OCI-LY7 (cell line): Measurements from ENCODE around the gene TPK1. TPM values are rescaled to one million over a fixed set of nuclear protein-coding genes. Genes with fewer than 3 reads are reported as not detected.
"Not testable (repeated sequence)": the region's sequence is repeated elsewhere in the genome, so short reads cannot be mapped to it uniquely, and the experiment has no call there.

Experiments
- BruUV-seq: library from RNA; stranded (reverse); fragments of 400-500 nt; replicated peaks from 2 replicates; lab custom pipeline; 2021; lab: Mats Ljungman, UMichigan
- CTCF ChIA-PET: fragments of 300-600 bp; sonication (Branson Sonifier 250); formaldehyde crosslinking; loops from one replicate; lab custom pipeline; 2022; ENCODE audit warnings: antibody characterized with exemption; ENCODE audit not compliant: unreplicated experiment; lab: Charles Lee
- POLR2A ChIA-PET: fragments of 300-600 bp; sonication (Branson Sonifier 250); formaldehyde crosslinking; loops from one replicate; lab custom pipeline; 2022; ENCODE audit warnings: antibody characterized with exemption; lab: Charles Lee
- DNase-seq: peaks from one replicate; pipeline ENCODE4 v3.0.0-alpha.2; 2015; ENCODE audit warnings: low spot score
- H2AFZ ChIP-seq: fragments of 200-600 bp; sonication (generic), shearing (Covaris generic); 2 replicates; pipeline ENCODE4 v1.6.1; 2014; ENCODE audit warnings: mild to moderate bottlenecking, antibody characterized with exemption, low read length, moderate library complexity
- H3K27ac ChIP-seq: fragments of 200-600 bp; sonication (generic); 2 replicates; pipeline ENCODE4 v1.5.1; 2014; ENCODE audit warnings: mixed run types, low read depth, mild to moderate bottlenecking, moderate library complexity, low read length, inconsistent platforms; ENCODE audit not compliant: poor library complexity, severe bottlenecking
- H3K36me3 ChIP-seq: fragments of 200-600 bp; sonication (generic); 2 replicates; pipeline ENCODE4 v1.6.1; 2014; ENCODE audit warnings: mild to moderate bottlenecking, antibody characterized with exemption, low read length, moderate library complexity, mixed read lengths; ENCODE audit not compliant: insufficient read depth
- H3K4me1 ChIP-seq: fragments of 200-600 bp; sonication (generic); 2 replicates; pipeline ENCODE4 v1.5.1; 2014; ENCODE audit warnings: mild to moderate bottlenecking, low read length; ENCODE audit not compliant: insufficient read depth, poor library complexity, severe bottlenecking
- H3K4me2 ChIP-seq: fragments of 200-600 bp; sonication (generic); 2 replicates; pipeline ENCODE4 v1.6.1; 2014; ENCODE audit warnings: mild to moderate bottlenecking, low read length
- H3K4me3 ChIP-seq: fragments of 200-600 bp; sonication (generic); 2 replicates; pipeline ENCODE4 v1.5.1; 2014; ENCODE audit warnings: mild to moderate bottlenecking, low read depth, low read length; ENCODE audit not compliant: poor library complexity, severe bottlenecking
- H3K79me2 ChIP-seq: fragments of 200-600 bp; sonication (generic); 2 replicates; pipeline ENCODE4 v1.6.1; 2016; ENCODE audit warnings: low read depth, mild to moderate bottlenecking, low read length, moderate library complexity, mixed read lengths; ENCODE audit not compliant: insufficient read depth
- H3K9me2 ChIP-seq: fragments of 200-600 bp; sonication (generic); 2 replicates; pipeline ENCODE4 v1.6.1; 2016; ENCODE audit warnings: mild to moderate bottlenecking, low read length, mixed read lengths; ENCODE audit not compliant: insufficient read depth
- H3K9me3 ChIP-seq: fragments of 200-600 bp; sonication (generic); 2 replicates; pipeline ENCODE4 v1.6.1; 2014; ENCODE audit warnings: mild to moderate bottlenecking, mixed run types, low read length, mixed read lengths
- H4K20me1 ChIP-seq: fragments of 200-600 bp; sonication (generic); 2 replicates; pipeline ENCODE4 v1.6.1; 2014; ENCODE audit warnings: mild to moderate bottlenecking, antibody characterized with exemption, low read length, moderate library complexity, mixed read lengths; ENCODE audit not compliant: insufficient read depth
- CTCF ChIP-seq: fragments of 200-600 bp; sonication (generic); conservative IDR thresholded peaks from 2 replicates; pipeline ENCODE4 v1.5.1; 2014; ENCODE audit warnings: mild to moderate bottlenecking, antibody characterized with exemption, low read length, moderate library complexity, mixed read lengths
- EZH2phosphoT487 ChIP-seq: fragments of 200-600 bp; sonication (generic); IDR thresholded peaks from 2 replicates; pipeline ENCODE4 v1.6.1; 2018; ENCODE audit warnings: low read depth, borderline replicate concordance, mild to moderate bottlenecking, mixed run types, antibody characterized with exemption, low read length, moderate library complexity, mixed read lengths
- intact Hi-C: fragments of 100-400 bp; cut with micrococcal nuclease; formaldehyde crosslinking; loops from one replicate; pipeline ENCODE4 v1.10.0; 2022; ENCODE audit not compliant: unreplicated experiment
- total RNA-seq, 2 experiments: library from RNA; depleted of rRNA in 1 of 2; stranded (reverse); fragments of >200 nt in 1 of 2; shearing (Covaris generic) in 1 of 2; gene quantifications; 2 replicates each; pipeline ENCODE4 v1.2.3, GENCODE V29; 2014 to 2022

Gene TPK1
- total RNA-seq, 2 experiments from 2014 or later = 6.7 to 12.5 TPM

- H3K4me2 ChIP-seq = no peak overlapping the region
- CTCF ChIA-PET = no interaction called here
- H3K4me1 ChIP-seq = no peaks in the 10 kb centered on the region
- intact Hi-C loops = no loop called here
- no peaks in the 10 kb centered on the region for H3K9me3 ChIP-seq
- POLR2A ChIA-PET = no interaction called here
- no peak for DNase-seq
- no peak overlapping the region for H3K4me3 ChIP-seq
- H4K20me1 ChIP-seq = no peaks in the 10 kb centered on the region
- H3K36me3 ChIP-seq = no peaks in the 10 kb centered on the region
- no peak overlapping the region for H3K27ac ChIP-seq
- H3K9me2 ChIP-seq = no peaks in the 10 kb centered on the region
- no TSS peak for BruUV-seq
- no peak for TF ChIP-seq EZH2phosphoT487
- no peaks in the 10 kb centered on the region for H3K79me2 ChIP-seq
- H2AFZ ChIP-seq = no peak overlapping the region
Observed at GRCh38 chr7:144428431-144428830, 407.4 kb downstream of the TPK1 start.

- H3K27ac ChIP-seq, H3K4me2 ChIP-seq, H3K9me3 ChIP-seq, CTCF ChIA-PET, H3K36me3 ChIP-seq, H3K79me2 ChIP-seq, POLR2A ChIA-PET, H3K4me1 ChIP-seq, BruUV-seq, H3K9me2 ChIP-seq, H3K4me3 ChIP-seq, intact Hi-C loops, H4K20me1 ChIP-seq, DNase-seq, H2AFZ ChIP-seq: not testable (repeated sequence)
Observed at GRCh38 chr7:144427539-144427938, 408.3 kb downstream of the TPK1 start.

DNA sequence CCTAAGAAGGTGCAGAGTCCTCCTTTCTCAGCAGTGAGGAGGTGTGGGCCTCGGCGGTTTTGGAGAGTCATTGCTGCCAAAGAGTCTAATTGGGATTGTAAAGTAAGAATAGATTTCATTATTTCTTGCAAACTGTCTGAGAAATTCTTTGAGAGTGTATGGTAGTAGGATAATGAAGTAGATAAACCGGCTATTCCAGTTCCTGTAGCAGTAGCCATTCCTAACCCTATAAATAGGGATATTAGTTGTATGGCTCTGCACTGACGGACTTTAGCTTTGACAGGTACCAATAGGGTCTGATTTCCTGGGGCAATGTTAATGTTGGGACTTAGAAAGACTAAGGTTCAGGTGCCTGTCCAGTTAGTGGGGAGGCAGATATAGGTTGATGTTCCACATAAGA is 416.9 kb downstream of the TPK1 start:
- H2AFZ ChIP-seq, H3K9me3 ChIP-seq, H3K4me1 ChIP-seq, BruUV-seq, H3K9me2 ChIP-seq, DNase-seq, CTCF ChIA-PET, H3K79me2 ChIP-seq, POLR2A ChIA-PET, H3K4me3 ChIP-seq, H3K27ac ChIP-seq, H4K20me1 ChIP-seq, intact Hi-C loops, H3K4me2 ChIP-seq, H3K36me3 ChIP-seq: not testable (repeated sequence)

DNA sequence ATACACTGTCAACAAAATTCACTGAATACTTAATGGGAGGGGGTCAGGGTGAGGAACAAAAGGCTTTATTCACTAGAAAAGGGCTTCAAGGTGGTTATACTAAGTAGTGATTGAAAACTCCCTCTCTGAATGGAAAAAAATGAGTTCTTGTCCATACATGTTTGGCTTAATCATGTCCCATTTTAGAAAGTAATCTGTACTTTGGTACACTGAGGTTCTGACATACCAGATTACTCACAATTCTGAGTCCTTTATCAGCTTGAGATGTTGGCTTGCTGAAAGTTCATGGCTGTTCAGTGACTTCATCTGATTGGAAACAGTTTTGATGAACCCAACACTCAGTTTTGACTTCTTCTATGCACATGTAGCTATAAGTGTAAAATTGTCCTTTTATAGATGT is 419.5 kb downstream of the TPK1 start:
- H3K36me3 ChIP-seq = no peaks in the 10 kb centered on the region
- BruUV-seq = no TSS peak
- POLR2A ChIA-PET = no interaction called here
- H4K20me1 ChIP-seq = no peaks in the 10 kb centered on the region
- H3K4me3 ChIP-seq = no peak overlapping the region
- no peak overlapping the region for H3K4me2 ChIP-seq
- no peak overlapping the region for H3K27ac ChIP-seq
- no peaks in the 10 kb centered on the region for H3K9me3 ChIP-seq
- H3K79me2 ChIP-seq = no peaks in the 10 kb centered on the region
- DNase-seq = no peak
- H2AFZ ChIP-seq = no peak overlapping the region
- TF ChIP-seq CTCF (no peak), EZH2phosphoT487 (no peak)
- H3K4me1 ChIP-seq = no peaks in the 10 kb centered on the region
- H3K9me2 ChIP-seq = no peaks in the 10 kb centered on the region
- CTCF ChIA-PET = no interaction called here
- intact Hi-C loops = no loop called here
